H9 (cell line): ENCODE measurements around the gene MBD2. TPM values are rescaled to one million over a fixed set of nuclear protein-coding genes. Genes with fewer than 3 reads are reported as not detected.
A peak's percentile ranks its signal among the peaks of the same experiment; 100 is the strongest.

ENCODE experiments used
- DNase-seq: peaks from one replicate; pipeline ENCODE4 v3.0.0-alpha.2; 2017
- H2AFZ ChIP-seq: one replicate; pipeline ENCODE4 v1.6.1; 2013; ENCODE audit warnings: mild to moderate bottlenecking, low read length, control low read depth, moderate library complexity
- H2AK5ac ChIP-seq: 2 replicates; pipeline ENCODE4 v1.6.1; 2013; ENCODE audit warnings: low read length, control low read depth, mixed read lengths; ENCODE audit not compliant: insufficient read length
- H2BK120ac ChIP-seq: one replicate; pipeline ENCODE4 v1.6.1; 2013; ENCODE audit warnings: low read depth, mild to moderate bottlenecking, low read length, control low read depth, inconsistent platforms; ENCODE audit not compliant: poor library complexity, severe bottlenecking
- H2BK12ac ChIP-seq: 2 replicates; pipeline ENCODE4 v1.6.1; 2013; ENCODE audit warnings: low read length, control low read depth, mixed read lengths, low read depth; ENCODE audit not compliant: insufficient read length
- H2BK15ac ChIP-seq: 2 replicates; pipeline ENCODE4 v1.6.1; 2013; ENCODE audit warnings: low read depth, low read length, control low read depth
- H2BK20ac ChIP-seq: one replicate; pipeline ENCODE4 v1.6.1; 2013; ENCODE audit warnings: low read depth, mild to moderate bottlenecking, low read length, control low read depth, inconsistent platforms; ENCODE audit not compliant: poor library complexity, severe bottlenecking
- H2BK5ac ChIP-seq: 2 replicates; pipeline ENCODE4 v1.6.1; 2013; ENCODE audit warnings: low read length, control low read depth, mixed read lengths; ENCODE audit not compliant: insufficient read length
- H3K14ac ChIP-seq: 2 replicates; pipeline ENCODE4 v1.6.1; 2013; ENCODE audit warnings: low read length, control low read depth; ENCODE audit not compliant: insufficient read depth
- H3K18ac ChIP-seq: 2 replicates; pipeline ENCODE4 v1.6.1; 2013; ENCODE audit warnings: low read depth, mild to moderate bottlenecking, mixed read lengths, low read length, control low read depth; ENCODE audit not compliant: insufficient read length
- H3K23ac ChIP-seq: 2 replicates; pipeline ENCODE4 v1.6.1; 2013; ENCODE audit warnings: low read length, control low read depth, mixed read lengths, low read depth; ENCODE audit not compliant: insufficient read length
- H3K23me2 ChIP-seq: 2 replicates; pipeline ENCODE4 v1.6.1; 2013; ENCODE audit warnings: low read depth, mild to moderate bottlenecking, mixed read lengths, low read length, control low read depth; ENCODE audit not compliant: insufficient read length, poor library complexity, severe bottlenecking
- H3K27ac ChIP-seq: 2 replicates; pipeline ENCODE4 v1.5.1; 2013; ENCODE audit warnings: low read length, control low read depth, mixed read lengths, low read depth; ENCODE audit not compliant: insufficient read length
- H3K27me3 ChIP-seq: 2 replicates; pipeline ENCODE4 v1.6.1; 2013; ENCODE audit warnings: low read length, control low read depth, inconsistent platforms; ENCODE audit not compliant: insufficient read depth
- H3K4ac ChIP-seq: 2 replicates; pipeline ENCODE4 v1.6.1; 2013; ENCODE audit warnings: low read depth, mild to moderate bottlenecking, control low read depth, inconsistent platforms, low read length, moderate library complexity
- H3K4me1 ChIP-seq: 2 replicates; pipeline ENCODE4 v1.6.1; 2013; ENCODE audit warnings: low read length, control low read depth, inconsistent platforms; ENCODE audit not compliant: insufficient read depth
- H3K4me2 ChIP-seq: 2 replicates; pipeline ENCODE4 v1.6.1; 2013; ENCODE audit warnings: low read length, control low read depth, mixed read lengths; ENCODE audit not compliant: insufficient read length, insufficient read depth
- H3K56ac ChIP-seq: 2 replicates; pipeline ENCODE4 v1.6.1; 2013; ENCODE audit warnings: low read depth, mild to moderate bottlenecking, mixed read lengths, low read length, control low read depth; ENCODE audit not compliant: insufficient read length
- H3K79me1 ChIP-seq: 2 replicates; pipeline ENCODE4 v1.6.1; 2013; ENCODE audit warnings: low read depth, mild to moderate bottlenecking, moderate library complexity, low read length, control low read depth, inconsistent platforms; ENCODE audit not compliant: insufficient read depth, poor library complexity, severe bottlenecking
- H3K79me2 ChIP-seq: 2 replicates; pipeline ENCODE4 v1.6.1; 2013; ENCODE audit warnings: low read length, control low read depth, inconsistent platforms; ENCODE audit not compliant: insufficient read depth
- H3K9ac ChIP-seq: 2 replicates; pipeline ENCODE4 v1.6.1; 2013; ENCODE audit warnings: low read length, control low read depth, mixed read lengths; ENCODE audit not compliant: insufficient read length; ENCODE audit errors: extremely low read depth
- H3K9me3 ChIP-seq: one replicate; pipeline ENCODE4 v1.6.1; 2013; ENCODE audit warnings: low read depth, low read length, inconsistent platforms; ENCODE audit not compliant: control insufficient read depth
- H3T11ph ChIP-seq: one replicate; pipeline ENCODE4 v1.6.1; 2013; ENCODE audit warnings: mild to moderate bottlenecking, low read length, control low read depth, inconsistent platforms
- H4K20me1 ChIP-seq: one replicate; pipeline ENCODE4 v1.6.1; 2013; ENCODE audit not compliant: control insufficient read depth, insufficient read length, insufficient read depth
- H4K5ac ChIP-seq: 2 replicates; pipeline ENCODE4 v1.6.1; 2013; ENCODE audit warnings: low read depth, mild to moderate bottlenecking, mixed read lengths, low read length, control low read depth; ENCODE audit not compliant: insufficient read length
- H4K8ac ChIP-seq: replicated peaks from 2 replicates; pipeline ENCODE4 v1.6.1; 2013; ENCODE audit warnings: low read length, control low read depth, mixed read lengths, low read depth; ENCODE audit not compliant: insufficient read length
- H4K91ac ChIP-seq: 2 replicates; pipeline ENCODE4 v1.6.1; 2013; ENCODE audit warnings: low read depth, mild to moderate bottlenecking, moderate library complexity, mixed read lengths, low read length, control low read depth; ENCODE audit not compliant: insufficient read length
- H3K27ac Mint-ChIP-seq, 3 experiments: 2 replicates in 2 of 3; 3 replicates in 1 of 3; pipeline ENCODE4 v1.8.0; 2020 to 2021; ENCODE audit warnings: mixed read lengths in 3 of 3, mild to moderate bottlenecking in 1 of 3, moderate library complexity in 1 of 3
- H3K27me3 Mint-ChIP-seq: 2 replicates; pipeline ENCODE4 v1.8.0; 2021; ENCODE audit warnings: low read depth, mild to moderate bottlenecking, moderate library complexity, mixed read lengths
- H3K36me3 Mint-ChIP-seq, 3 experiments: 2 replicates in 2 of 3; 3 replicates in 1 of 3; pipeline ENCODE4 v1.8.0; 2020 to 2021; ENCODE audit warnings: low read depth in 3 of 3, mixed read lengths in 3 of 3; ENCODE audit not compliant: insufficient read depth in 1 of 3
- H3K4me1 Mint-ChIP-seq, 2 experiments: 2 replicates each; pipeline ENCODE4 v1.8.0; 2020; ENCODE audit warnings: mixed read lengths in 2 of 2
- H3K4me3 Mint-ChIP-seq, 2 experiments: 2 replicates in 1 of 2; 3 replicates in 1 of 2; pipeline ENCODE4 v1.8.0; 2020 to 2021; ENCODE audit warnings: mild to moderate bottlenecking in 2 of 2, mixed read lengths in 2 of 2, moderate library complexity in 1 of 2
- H3K9me3 Mint-ChIP-seq, 2 experiments: 2 replicates in 1 of 2; 3 replicates in 1 of 2; pipeline ENCODE4 v1.8.0; 2020; ENCODE audit warnings: mild to moderate bottlenecking in 2 of 2, mixed read lengths in 2 of 2, moderate library complexity in 1 of 2
- CTCF ChIP-seq: fragments of 200-600 bp; sonication (generic); conservative IDR thresholded peaks from 3 replicates; pipeline ENCODE4 v1.8.0; 2021; ENCODE audit warnings: antibody characterized with exemption, mild to moderate bottlenecking
- WGBS: extraction: QIAGEN DNeasy Blood & Tissue Kit; methylation state at CpG from one replicate; pipeline ENCODE4 v1.1.7; 2013; ENCODE audit warnings: missing lambda C conversion rate, low lambda C conversion rate, mixed read lengths; ENCODE audit not compliant: insufficient read length; ENCODE audit errors: extremely low coverage; 5-methylcytosine and 5-hydroxymethylcytosine counted together
- total RNA-seq: library from RNA; stranded (reverse); gene quantifications from 2 replicates; pipeline ENCODE4 v1.2.1, GENCODE V29; 2021

The MBD2 gene
- total RNA-seq, 1 experiment from 2014 or later = 34.0 TPM

GRCh38 chr18:54251606-54252390, 27.3 kb upstream of the MBD2 start:
- H3K14ac ChIP-seq = no peak overlapping the region
- Mint-ChIP-seq H3K9me3 (no peaks in the 10 kb centered on the region), H3K27ac (peak overlapping the region in 1 of 3 experiments; percentile 4; a peak in 1 of 7 replicates), H3K4me3 (no peak overlapping the region), H3K4me1 (peaks cover 38 to 44% of the 10 kb centered on the region in 2 experiments), H3K27me3 (no peaks in the 10 kb centered on the region), H3K36me3 (peaks cover 0 to 7% (median 0%) of the 10 kb centered on the region in 3 experiments; a peak in 3 of 7 replicates)
- no peak overlapping the region for H3T11ph ChIP-seq
- H3K56ac ChIP-seq = no peak overlapping the region
- no peak overlapping the region for H2BK20ac ChIP-seq
- H3K27ac ChIP-seq = no peak overlapping the region
- H4K5ac ChIP-seq = no peak overlapping the region
- H3K9me3 ChIP-seq = no peaks in the 10 kb centered on the region
- no CpG with 5 or more reads among the region's 4 CpGs for WGBS
- no peak overlapping the region for H2BK5ac ChIP-seq
- no peak overlapping the region for H3K4me2 ChIP-seq
- no peak overlapping the region for H3K18ac ChIP-seq
- H3K4ac ChIP-seq = no peak overlapping the region
- H4K91ac ChIP-seq = no peak overlapping the region
- H3K23me2 ChIP-seq = no peaks in the 10 kb centered on the region
- no peak overlapping the region for H2BK15ac ChIP-seq
- H2AFZ ChIP-seq = no peak overlapping the region
- no peak overlapping the region for H4K8ac ChIP-seq
- no peak overlapping the region for H2BK120ac ChIP-seq
- H3K79me2 ChIP-seq = no peaks in the 10 kb centered on the region
- no peaks in the 10 kb centered on the region for H4K20me1 ChIP-seq
- no peak overlapping the region for H3K23ac ChIP-seq
- no peak overlapping the region for H3K9ac ChIP-seq
- H3K4me1 ChIP-seq = peaks cover 3% of the 10 kb centered on the region; the same call in 1 of the 2 replicates
- no peak for TF ChIP-seq CTCF
- H2AK5ac ChIP-seq = no peak overlapping the region
- no peaks in the 10 kb centered on the region for H3K27me3 ChIP-seq
- H2BK12ac ChIP-seq = no peak overlapping the region
- no peak for DNase-seq
- no peaks in the 10 kb centered on the region for H3K79me1 ChIP-seq
